PFSK-1 (cell line): ENCODE results near the gene ZNF346.

ENCODE experiments used
- FOXP2 ChIP-seq: optimal IDR thresholded peaks from 2 replicates; pipeline ENCODE3; 2011; ENCODE audit warnings: borderline replicate concordance, control low read depth, inconsistent platforms; ENCODE audit not compliant: insufficient read depth; ENCODE audit errors: extremely low read length, extremely low read depth
- POLR2AphosphoS5 ChIP-seq: IDR thresholded peaks from 2 replicates; pipeline ENCODE4 v1.6.1; 2012; ENCODE audit warnings: low read depth, mild to moderate bottlenecking, control low read depth, low read length, moderate library complexity
- SIN3A ChIP-seq: IDR thresholded peaks from 2 replicates; pipeline ENCODE4 v1.6.1; 2012; ENCODE audit warnings: mild to moderate bottlenecking, low read length, moderate library complexity, borderline replicate concordance; ENCODE audit not compliant: insufficient read depth
- TAF1 ChIP-seq: IDR thresholded peaks from 2 replicates; pipeline ENCODE4 v1.6.1; 2012; ENCODE audit warnings: low read length, control low read depth, borderline replicate concordance; ENCODE audit not compliant: insufficient read depth
- TF ChIP-seq, protein P1 (sequence below), 2 experiments: IDR thresholded peaks; 2 replicates each; pipeline versions ENCODE4 v1.6.1 to v1.8.0; 2011 to 2012; ENCODE audit warnings: low read depth in 2 of 2, low read length in 2 of 2, control low read depth in 1 of 2, inconsistent platforms in 1 of 2, mild to moderate bottlenecking in 1 of 2, moderate library complexity in 1 of 2; ENCODE audit not compliant: insufficient read depth in 1 of 2

The ZNF346 gene

DNA sequence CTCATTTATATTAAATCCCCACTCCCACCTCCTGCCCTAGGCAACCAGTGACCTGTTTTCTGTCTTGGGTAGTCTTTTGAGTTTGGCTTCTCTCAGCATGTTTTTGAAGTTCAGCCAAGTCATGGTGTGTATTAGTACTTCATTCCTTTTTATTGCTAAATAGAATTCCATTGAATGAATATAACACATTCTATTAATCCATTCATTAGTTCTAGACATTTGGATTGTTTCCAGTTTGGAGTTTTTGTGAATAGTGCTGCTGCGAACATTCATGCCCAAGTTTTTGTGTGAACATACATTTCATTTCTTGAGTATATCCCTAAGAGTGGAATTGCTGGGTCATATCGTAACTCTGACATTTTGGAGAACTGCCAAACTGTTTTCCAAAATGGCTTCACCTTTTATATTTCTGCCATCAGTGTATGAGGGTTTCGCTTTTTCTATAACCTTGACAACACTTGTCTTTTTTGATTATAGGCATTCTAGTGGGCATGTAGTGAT, 2.7 kb downstream of the ZNF346 start:
- TF ChIP-seq, protein P1, sequence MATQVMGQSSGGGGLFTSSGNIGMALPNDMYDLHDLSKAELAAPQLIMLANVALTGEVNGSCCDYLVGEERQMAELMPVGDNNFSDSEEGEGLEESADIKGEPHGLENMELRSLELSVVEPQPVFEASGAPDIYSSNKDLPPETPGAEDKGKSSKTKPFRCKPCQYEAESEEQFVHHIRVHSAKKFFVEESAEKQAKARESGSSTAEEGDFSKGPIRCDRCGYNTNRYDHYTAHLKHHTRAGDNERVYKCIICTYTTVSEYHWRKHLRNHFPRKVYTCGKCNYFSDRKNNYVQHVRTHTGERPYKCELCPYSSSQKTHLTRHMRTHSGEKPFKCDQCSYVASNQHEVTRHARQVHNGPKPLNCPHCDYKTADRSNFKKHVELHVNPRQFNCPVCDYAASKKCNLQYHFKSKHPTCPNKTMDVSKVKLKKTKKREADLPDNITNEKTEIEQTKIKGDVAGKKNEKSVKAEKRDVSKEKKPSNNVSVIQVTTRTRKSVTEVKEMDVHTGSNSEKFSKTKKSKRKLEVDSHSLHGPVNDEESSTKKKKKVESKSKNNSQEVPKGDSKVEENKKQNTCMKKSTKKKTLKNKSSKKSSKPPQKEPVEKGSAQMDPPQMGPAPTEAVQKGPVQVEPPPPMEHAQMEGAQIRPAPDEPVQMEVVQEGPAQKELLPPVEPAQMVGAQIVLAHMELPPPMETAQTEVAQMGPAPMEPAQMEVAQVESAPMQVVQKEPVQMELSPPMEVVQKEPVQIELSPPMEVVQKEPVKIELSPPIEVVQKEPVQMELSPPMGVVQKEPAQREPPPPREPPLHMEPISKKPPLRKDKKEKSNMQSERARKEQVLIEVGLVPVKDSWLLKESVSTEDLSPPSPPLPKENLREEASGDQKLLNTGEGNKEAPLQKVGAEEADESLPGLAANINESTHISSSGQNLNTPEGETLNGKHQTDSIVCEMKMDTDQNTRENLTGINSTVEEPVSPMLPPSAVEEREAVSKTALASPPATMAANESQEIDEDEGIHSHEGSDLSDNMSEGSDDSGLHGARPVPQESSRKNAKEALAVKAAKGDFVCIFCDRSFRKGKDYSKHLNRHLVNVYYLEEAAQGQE (IDR thresholded peaks at IDR 0.05; ENCODE audit: insufficient read depth in 1 of 2, low read depth in 2 of 2, low read length in 2 of 2), result no peak

DNA sequence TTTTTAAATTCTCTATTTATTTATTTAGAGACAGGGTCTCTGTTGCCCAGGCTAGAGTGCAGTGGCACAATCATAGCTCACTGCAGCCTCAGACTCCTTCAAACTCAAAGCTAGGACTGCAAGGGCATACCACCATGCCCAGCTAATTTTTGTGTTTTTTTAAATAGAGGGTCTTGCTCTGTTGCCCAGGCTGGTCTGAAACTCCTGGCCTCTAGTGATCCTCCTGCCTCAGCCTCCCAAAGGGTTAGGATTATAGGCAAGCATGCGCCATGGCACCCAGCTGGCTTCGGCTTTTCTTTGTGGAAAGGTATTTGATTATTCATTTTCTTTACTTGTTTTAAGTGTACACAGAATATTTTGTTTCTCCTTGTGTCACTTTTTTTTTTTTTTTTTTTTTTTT, 5.2 kb downstream of the ZNF346 start:
- no peak for TF ChIP-seq FOXP2
- no peak for TF ChIP-seq TAF1
- no peak for TF ChIP-seq SIN3A
- TF ChIP-seq POLR2AphosphoS5, result no peak
- TF ChIP-seq, protein P1 (IDR thresholded peaks at IDR 0.05; ENCODE audit: insufficient read depth in 1 of 2, low read depth in 2 of 2, low read length in 2 of 2), result no peak

DNA sequence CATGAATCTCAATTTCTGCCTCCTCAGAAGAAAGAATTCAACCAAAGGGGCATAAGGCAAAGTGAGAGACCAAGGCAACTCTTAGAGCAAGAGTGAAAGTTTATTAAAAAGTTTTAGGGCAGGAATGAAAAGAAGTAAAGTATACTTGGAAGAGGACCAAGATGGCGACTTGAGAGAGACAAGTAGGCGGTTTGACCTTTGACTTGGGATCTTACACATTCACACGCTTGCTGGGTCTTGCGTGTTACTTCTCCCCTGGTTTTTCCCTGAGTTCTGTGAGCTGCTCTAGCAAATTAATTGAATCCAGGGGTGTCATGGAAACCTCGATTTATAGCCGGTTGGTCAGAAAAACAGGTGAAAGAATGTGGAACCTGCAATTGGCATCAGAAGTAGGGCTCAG, 7.0 kb downstream of the ZNF346 start:
- TF ChIP-seq TAF1, result no peak
- no peak for TF ChIP-seq FOXP2
- TF ChIP-seq POLR2AphosphoS5, result no peak
- no peak for TF ChIP-seq SIN3A
- TF ChIP-seq, protein P1 (IDR thresholded peaks at IDR 0.05; ENCODE audit: insufficient read depth in 1 of 2, low read depth in 2 of 2, low read length in 2 of 2), result no peak

DNA sequence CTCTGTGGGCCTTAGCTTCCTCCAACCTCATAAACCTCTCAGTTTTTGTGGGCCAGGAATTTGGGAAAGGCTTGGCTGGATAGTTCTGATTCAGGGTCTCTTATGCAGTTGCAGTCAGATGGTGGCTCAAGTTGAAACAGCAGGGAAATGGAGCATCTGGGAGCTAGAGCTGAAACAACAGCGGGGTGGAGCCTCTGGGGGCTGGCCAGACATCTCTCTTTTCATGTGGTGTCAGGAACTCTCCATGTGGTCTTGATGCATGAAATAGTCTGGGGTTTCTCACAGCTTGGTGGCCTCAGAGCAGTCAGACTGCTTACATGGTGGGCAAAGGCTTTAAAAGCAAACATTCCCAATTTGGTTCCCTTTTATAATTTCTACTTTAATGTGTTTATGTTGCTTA, 13.5 kb downstream of the ZNF346 start:
- TF ChIP-seq TAF1 (no peak), SIN3A (no peak), FOXP2 (no peak), POLR2AphosphoS5 (no peak)
- TF ChIP-seq, protein P1 (IDR thresholded peaks at IDR 0.05; ENCODE audit: insufficient read depth in 1 of 2, low read depth in 2 of 2, low read length in 2 of 2), result no peak

DNA sequence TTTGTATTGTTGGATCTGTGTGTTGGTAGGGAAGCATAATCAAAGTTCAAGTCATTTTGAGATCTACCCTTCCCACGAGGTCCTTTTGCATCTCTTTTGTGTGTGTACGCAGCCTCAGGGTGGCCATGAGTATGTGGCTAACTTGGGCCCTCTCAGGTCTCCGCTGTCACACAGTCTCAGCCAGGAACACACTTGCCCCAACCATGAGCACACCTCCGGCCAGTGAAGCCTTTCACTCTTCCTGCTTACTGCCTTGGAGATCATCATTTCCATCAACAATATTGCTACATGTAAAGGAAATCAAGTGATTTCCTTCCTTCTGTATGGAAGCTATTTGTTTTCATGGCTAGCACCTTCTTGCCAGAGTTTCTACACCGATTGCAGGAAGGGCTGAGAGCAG, 13.9 kb downstream of the ZNF346 start:
- TF ChIP-seq TAF1 (no peak), SIN3A (no peak), FOXP2 (no peak), POLR2AphosphoS5 (no peak)
- TF ChIP-seq, protein P1 (IDR thresholded peaks at IDR 0.05; ENCODE audit: insufficient read depth in 1 of 2, low read depth in 2 of 2, low read length in 2 of 2), result no peak
